Vagina (tissue), 2 donors: Measurements from ENCODE around the gene PACRG. TPM values are rescaled to one million over a fixed set of nuclear protein-coding genes. Genes with fewer than 3 reads are reported as not detected.

Source experiments
- DNase-seq, 2 donors: peaks; one replicate each; pipeline ENCODE4 v3.0.0-alpha.2; 2017; ENCODE audit errors: extremely low spot score in 2 of 2
- H3K27ac ChIP-seq: fragments of 200-600 bp; sonication (generic); one replicate; pipeline ENCODE4 v1.5.1; 2019
- H3K27me3 ChIP-seq: fragments of 200-600 bp; sonication (generic); one replicate; pipeline ENCODE4 v1.5.1; 2019
- H3K36me3 ChIP-seq, 2 donors: fragments of 200-600 bp; sonication (generic); one replicate each; pipeline ENCODE4 v1.5.1; 2017 to 2019
- H3K4me1 ChIP-seq: fragments of 200-600 bp; sonication (generic); one replicate; pipeline ENCODE4 v1.5.1; 2019
- H3K4me3 ChIP-seq, 2 donors: fragments of 200-600 bp; sonication (generic); 1 replicate in 1 of 2; 2 replicates in 1 of 2; pipeline ENCODE4 v1.5.1; 2016 to 2019
- H3K9me3 ChIP-seq: fragments of 200-600 bp; sonication (generic); one replicate; pipeline ENCODE4 v1.5.1; 2019
- POLR2A ChIP-seq, 2 donors: fragments of 450-650 bp; IDR thresholded peaks; one replicate each; pipeline ENCODE4 v1.6.1; 2017; ENCODE audit warnings: antibody characterized with exemption in 2 of 2, mild to moderate bottlenecking in 2 of 2, moderate library complexity in 2 of 2
- POLR2AphosphoS5 ChIP-seq, 2 donors: sonication (generic); formaldehyde crosslinking; IDR thresholded peaks; one replicate each; pipeline ENCODE4 v1.9.0; 2017; ENCODE audit warnings: antibody characterized with exemption in 2 of 2, mild to moderate bottlenecking in 2 of 2, low read depth in 1 of 2; ENCODE audit not compliant: insufficient read depth in 1 of 2
- intact Hi-C: fragments of 100-400 bp; cut with DNase I; formaldehyde crosslinking; loops from one replicate; pipeline ENCODE4 v1.15.1; 2023
- small RNA-seq: library from RNA; depleted of rRNA; stranded (forward); fragments of <200 nt; gene quantifications from one replicate; pipeline ENCODE3, GENCODE V24; 2016
- total RNA-seq: library from RNA; depleted of rRNA; stranded (reverse); fragments of >200 nt; gene quantifications from one replicate; pipeline ENCODE4 v1.2.3, GENCODE V29; 2016
- TF ChIP-seq, protein P1 (sequence below), 3 experiments: fragments of 450-650 bp in 2 of 3; fragments of 200-600 bp in 1 of 3; sonication (generic) in 1 of 3; IDR thresholded peaks; one replicate each; pipeline ENCODE4 v1.5.1; 2017 to 2019; ENCODE audit warnings: antibody characterized with exemption in 3 of 3, mild to moderate bottlenecking in 2 of 3, moderate library complexity in 2 of 3

The PACRG gene
- total RNA-seq, 1 donor from 2014 or later: not detected

DNA sequence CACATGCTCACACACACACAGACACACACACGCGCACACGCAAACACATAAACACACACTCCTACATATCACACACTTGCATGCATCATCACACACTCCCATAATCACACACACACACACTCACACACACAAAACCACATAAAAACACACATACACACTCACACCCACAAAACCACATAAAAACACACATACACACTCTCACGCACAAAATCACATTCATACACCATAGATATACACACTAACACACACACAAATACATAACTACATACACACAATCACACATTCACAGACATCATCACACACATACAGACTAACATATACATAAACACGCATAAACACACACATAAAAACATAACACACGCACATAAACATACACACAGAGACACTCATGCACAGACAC lies 629.0 kb downstream of the PACRG start:
- no peak for TF ChIP-seq POLR2AphosphoS5 (IDR thresholded peaks at IDR 0.05; ENCODE audit: insufficient read depth in 1 of 2, low read depth in 1 of 2)
- Histone ChIP-seq H3K4me1 (peaks cover 5% of the 10 kb centered on the region), H3K4me3 (no peak overlapping the region), H3K36me3 (no peaks in the 10 kb centered on the region), H3K9me3 (no peaks in the 10 kb centered on the region), H3K27ac (no peak overlapping the region), H3K27me3 (no peaks in the 10 kb centered on the region)
- no peak for DNase-seq
- intact Hi-C loops: no loop called here

DNA sequence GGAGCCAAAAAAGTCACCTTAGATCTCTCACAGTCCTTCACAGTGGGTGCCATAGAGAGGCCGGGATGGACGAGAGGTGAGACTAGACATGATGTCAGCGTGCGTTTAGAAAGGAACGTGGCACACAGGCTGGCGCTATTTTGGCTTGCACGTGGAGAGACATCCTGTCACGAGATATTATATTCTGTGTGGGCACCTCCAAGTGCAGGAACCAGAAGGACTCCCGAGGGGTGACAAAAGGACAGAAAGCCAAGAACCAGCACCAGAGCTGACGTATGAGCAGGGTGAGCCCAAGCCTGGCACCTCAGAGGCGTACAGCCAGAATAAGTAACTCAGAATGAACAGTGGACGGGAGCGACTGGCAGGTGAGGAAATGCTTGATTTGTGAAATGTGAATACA lies 636.9 kb downstream of the PACRG start:
- DNase-seq: no peak
- Histone ChIP-seq H3K27ac (no peak overlapping the region), H3K27me3 (no peaks in the 10 kb centered on the region), H3K4me3 (no peak overlapping the region), H3K4me1 (no peaks in the 10 kb centered on the region), H3K36me3 (no peaks in the 10 kb centered on the region), H3K9me3 (no peaks in the 10 kb centered on the region)
- intact Hi-C loops: no loop called here
- TF ChIP-seq POLR2AphosphoS5 (IDR thresholded peaks at IDR 0.05; ENCODE audit: insufficient read depth in 1 of 2, low read depth in 1 of 2) (no peak), POLR2A (IDR thresholded peaks at IDR 0.05) (no peak)
- TF ChIP-seq, protein P1, sequence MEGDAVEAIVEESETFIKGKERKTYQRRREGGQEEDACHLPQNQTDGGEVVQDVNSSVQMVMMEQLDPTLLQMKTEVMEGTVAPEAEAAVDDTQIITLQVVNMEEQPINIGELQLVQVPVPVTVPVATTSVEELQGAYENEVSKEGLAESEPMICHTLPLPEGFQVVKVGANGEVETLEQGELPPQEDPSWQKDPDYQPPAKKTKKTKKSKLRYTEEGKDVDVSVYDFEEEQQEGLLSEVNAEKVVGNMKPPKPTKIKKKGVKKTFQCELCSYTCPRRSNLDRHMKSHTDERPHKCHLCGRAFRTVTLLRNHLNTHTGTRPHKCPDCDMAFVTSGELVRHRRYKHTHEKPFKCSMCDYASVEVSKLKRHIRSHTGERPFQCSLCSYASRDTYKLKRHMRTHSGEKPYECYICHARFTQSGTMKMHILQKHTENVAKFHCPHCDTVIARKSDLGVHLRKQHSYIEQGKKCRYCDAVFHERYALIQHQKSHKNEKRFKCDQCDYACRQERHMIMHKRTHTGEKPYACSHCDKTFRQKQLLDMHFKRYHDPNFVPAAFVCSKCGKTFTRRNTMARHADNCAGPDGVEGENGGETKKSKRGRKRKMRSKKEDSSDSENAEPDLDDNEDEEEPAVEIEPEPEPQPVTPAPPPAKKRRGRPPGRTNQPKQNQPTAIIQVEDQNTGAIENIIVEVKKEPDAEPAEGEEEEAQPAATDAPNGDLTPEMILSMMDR (IDR thresholded peaks at IDR 0.05): no peak

Small RNAs within 50 kb of the gene (small RNA-seq; reads per million reads assigned to genes)
- not detected for gene AL031121.1
- gene AL590286.1: not detected

Other genes starting within 250 kb of the PACRG start
- 4.9 TPM for gene PRKN, start 208 bp upstream of the PACRG start, total RNA-seq